Tibial artery (tissue), 4 donors: ENCODE results near the gene TMEM63C.

Source experiments
- DNase-seq, 2 donors: peaks; one replicate each; pipeline ENCODE4 v3.0.0-alpha.2; 2019
- H3K27ac ChIP-seq, 2 donors: fragments of 200-600 bp; sonication (generic) in 1 of 2; 1 replicate in 1 of 2; 2 replicates in 1 of 2; pipeline ENCODE4 v1.5.1; 2018 to 2019; ENCODE audit warnings: mild to moderate bottlenecking in 1 of 2
- H3K27me3 ChIP-seq, 2 donors: fragments of 200-600 bp; sonication (generic) in 1 of 2; one replicate each; pipeline versions ENCODE4 v1.5.1 to v1.6.0; 2016 to 2019
- H3K36me3 ChIP-seq, 3 donors: fragments of 200-600 bp; sonication (generic) in 2 of 3; one replicate each; pipeline ENCODE4 v1.5.1; 2016 to 2019; ENCODE audit warnings: mild to moderate bottlenecking in 2 of 3
- H3K4me1 ChIP-seq, 4 donors: fragments of 200-600 bp; sonication (generic) in 2 of 4; 1 replicate in 3 of 4; 2 replicates in 1 of 4; pipeline ENCODE4 v1.5.1; 2016 to 2019
- H3K4me3 ChIP-seq, 2 donors: fragments of 200-600 bp; sonication (generic) in 1 of 2; 1 replicate in 1 of 2; 2 replicates in 1 of 2; pipeline ENCODE4 v1.5.1; 2018 to 2019; ENCODE audit warnings: mild to moderate bottlenecking in 2 of 2
- H3K9me3 ChIP-seq, 3 donors: fragments of 200-600 bp; sonication (generic) in 1 of 3; one replicate each; pipeline ENCODE4 v1.5.1; 2016 to 2019
- CTCF ChIP-seq, 2 experiments: fragments of 200-600 bp in 1 of 2; fragments of 450-650 bp in 1 of 2; IDR thresholded peaks; one replicate each; pipeline ENCODE4 v1.5.1; 2017 to 2019; ENCODE audit warnings: antibody characterized with exemption in 2 of 2, mild to moderate bottlenecking in 1 of 2, moderate library complexity in 1 of 2
- intact Hi-C: fragments of 100-400 bp; cut with DNase I; formaldehyde crosslinking; loops from one replicate; pipeline ENCODE4 v1.15.0; 2023; ENCODE audit warnings: low total_unique reads

The TMEM63C gene

GRCh38 chr14:77190977-77191376 lies 9.4 kb downstream of the TMEM63C start:
- TF ChIP-seq CTCF (IDR thresholded peaks at IDR 0.05), result no peak
- Histone ChIP-seq H3K27me3 (peaks cover 0 to 30% of the 10 kb centered on the region in 2 donors), H3K27ac (no peak overlapping the region), H3K4me1 (no peaks in the 10 kb centered on the region), H3K36me3 (no peaks in the 10 kb centered on the region), H3K4me3 (no peak overlapping the region), H3K9me3 (no peaks in the 10 kb centered on the region)
- DNase-seq, result no peak
- intact Hi-C loops, result no loop called here

- intact Hi-C loops, result no loop called here
- Histone ChIP-seq H3K4me1 (no peaks in the 10 kb centered on the region), H3K27me3 (peaks cover 0 to 17% of the 10 kb centered on the region in 2 donors), H3K36me3 (no peaks in the 10 kb centered on the region), H3K27ac (no peak overlapping the region), H3K9me3 (no peaks in the 10 kb centered on the region), H3K4me3 (no peak overlapping the region)
- no peak for TF ChIP-seq CTCF (IDR thresholded peaks at IDR 0.05)
- DNase-seq, result no peak
Observed at GRCh38 chr14:77194706-77195105, 13.1 kb downstream of the TMEM63C start.

GRCh38 chr14:77195766-77196165 lies 14.2 kb downstream of the TMEM63C start:
- H3K36me3 ChIP-seq, result no peaks in the 10 kb centered on the region
- peaks cover 0 to 23% of the 10 kb centered on the region in 2 donors for H3K27me3 ChIP-seq
- no peak overlapping the region for H3K4me3 ChIP-seq
- no peak overlapping the region for H3K27ac ChIP-seq
- H3K9me3 ChIP-seq, result no peaks in the 10 kb centered on the region
- no peak for TF ChIP-seq CTCF (IDR thresholded peaks at IDR 0.05)
- H3K4me1 ChIP-seq, result no peaks in the 10 kb centered on the region
- no peak for DNase-seq
- intact Hi-C loops, result no loop called here

GRCh38 chr14:77197988-77198387 lies 16.4 kb downstream of the TMEM63C start:
- no peak for TF ChIP-seq CTCF (IDR thresholded peaks at IDR 0.05)
- no peak for DNase-seq
- no peaks in the 10 kb centered on the region for H3K9me3 ChIP-seq
- no peak overlapping the region for H3K27ac ChIP-seq
- H3K27me3 ChIP-seq, result peaks cover 0 to 39% of the 10 kb centered on the region in 2 donors
- intact Hi-C loops, result no loop called here
- H3K4me3 ChIP-seq, result no peak overlapping the region
- H3K36me3 ChIP-seq, result no peaks in the 10 kb centered on the region
- no peaks in the 10 kb centered on the region for H3K4me1 ChIP-seq

- Histone ChIP-seq H3K36me3 (no peaks in the 10 kb centered on the region), H3K27me3 (peaks cover 0 to 42% of the 10 kb centered on the region in 2 donors), H3K9me3 (no peaks in the 10 kb centered on the region), H3K4me1 (no peaks in the 10 kb centered on the region), H3K4me3 (no peak overlapping the region), H3K27ac (no peak overlapping the region)
- no peak for DNase-seq
- intact Hi-C loops, result no loop called here
- no peak for TF ChIP-seq CTCF (IDR thresholded peaks at IDR 0.05)
Observed at GRCh38 chr14:77198561-77198960, 17.0 kb downstream of the TMEM63C start.

GRCh38 chr14:77199590-77199989 lies 18.0 kb downstream of the TMEM63C start:
- no peaks in the 10 kb centered on the region for H3K4me1 ChIP-seq
- no peak overlapping the region for H3K27ac ChIP-seq
- TF ChIP-seq CTCF (IDR thresholded peaks at IDR 0.05), result no peak
- no peak for DNase-seq
- no peaks in the 10 kb centered on the region for H3K9me3 ChIP-seq
- H3K27me3 ChIP-seq, result peaks cover 0 to 49% of the 10 kb centered on the region in 2 donors
- H3K4me3 ChIP-seq, result no peak overlapping the region
- no peaks in the 10 kb centered on the region for H3K36me3 ChIP-seq
- intact Hi-C loops, result no loop called here
